ENCODE data around the gene WWOX. TPM values are rescaled to one million over a fixed set of nuclear protein-coding genes. Genes with fewer than 3 reads are reported as not detected.

Gene WWOX
- total and polyA plus RNA-seq, 2 donors (not counting 3 experiments of a cell fraction or from before 2014, with no cell fraction given), result 6.2 to 12.5 TPM

DNA sequence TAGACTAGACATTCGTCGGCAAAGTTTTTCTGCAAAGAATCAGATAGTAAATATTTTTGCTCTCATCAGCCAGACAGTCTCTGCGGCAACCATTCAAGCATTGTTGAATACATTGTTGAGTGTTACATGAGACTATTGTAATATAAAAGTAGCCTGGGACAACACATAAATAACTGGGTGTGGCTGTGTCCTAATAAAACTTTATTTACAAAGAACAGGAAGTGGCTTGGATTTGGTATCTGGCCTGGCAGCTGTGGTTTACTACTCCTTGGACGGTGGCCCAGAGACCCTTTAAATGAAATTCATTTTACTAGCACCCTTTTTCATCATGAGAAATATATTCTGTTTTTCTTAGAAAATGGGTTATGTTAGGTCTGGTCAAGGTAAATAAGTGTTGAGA lies 297.2 kb downstream of the WWOX start:
- intact Hi-C loops (cut with micrococcal nuclease), result no loop called here
- dilution Hi-C loops (cut with MboI; ENCODE audit: extremely low pct_ligation_motif_present, low sequenced_read_pairs), result no loop called here
- Histone ChIP-seq H3K27me3 (ENCODE audit: control insufficient read depth in 2 of 2, insufficient read depth in 2 of 2, low read length in 2 of 2) (no peaks in the 10 kb centered on the region), H4K20me1 (replicated peaks; ENCODE audit: control insufficient read depth, extremely low read depth, insufficient read depth, low read length) (no peaks in the 10 kb centered on the region), H3K4me2 (ENCODE audit: insufficient read depth, low read length) (no peak overlapping the region), H3K4me1 (ENCODE audit: control insufficient read depth, extremely low read depth, insufficient read depth, low read length) (no peaks in the 10 kb centered on the region), H3K9me1 (replicated peaks; ENCODE audit: control insufficient read depth, extremely low read depth, insufficient read depth, low read length) (no peaks in the 10 kb centered on the region), H3K9me3 (replicated peaks; ENCODE audit: control insufficient read depth, insufficient read depth, low read length) (peaks cover 5% of the 10 kb centered on the region), H3K9ac (replicated peaks; ENCODE audit: extremely low read depth, insufficient read depth, low read length) (no peak overlapping the region), H2AFZ (ENCODE audit: low read depth, low read length) (no peak overlapping the region), H3K36me3 (ENCODE audit: control insufficient read depth in 2 of 2, extremely low read depth in 1 of 2, insufficient read depth in 2 of 2, low read length in 2 of 2) (no peaks in the 10 kb centered on the region), H3K27ac (ENCODE audit: insufficient read depth, low read depth, low read length) (no peak overlapping the region), H3K79me2 (ENCODE audit: control insufficient read depth, insufficient read depth, low read length) (no peaks in the 10 kb centered on the region), H3K4me3 (replicated peaks in 1 of 3; ENCODE audit: insufficient read depth in 1 of 3, low read depth in 1 of 3, low read length in 3 of 3) (no peak overlapping the region)
- ChIA-PET POLR2A (no interaction called here), CTCF (no interaction called here)
- DNase-seq (ENCODE audit: low read depth, low spot score), result no peak
- TF ChIP-seq JUN (IDR thresholded peaks at IDR 0.05; ENCODE audit: borderline replicate concordance, insufficient read depth, insufficient read length, low read depth) (no peak), POLR2A (IDR thresholded peaks at IDR 0.05; ENCODE audit: low read depth, low read length) (no peak), CTCF (IDR thresholded peaks at IDR 0.05; ENCODE audit: extremely low read depth in 1 of 2, insufficient read depth in 1 of 2, low read depth in 1 of 2, low read length in 2 of 2) (no peak), EZH2 (IDR thresholded peaks at IDR 0.05; ENCODE audit: borderline replicate concordance, low read depth, low read length, severe bottlenecking) (no peak)
- BruUV-seq (replicated peaks), result no TSS peak
- no peak for FAIRE-seq

DNA sequence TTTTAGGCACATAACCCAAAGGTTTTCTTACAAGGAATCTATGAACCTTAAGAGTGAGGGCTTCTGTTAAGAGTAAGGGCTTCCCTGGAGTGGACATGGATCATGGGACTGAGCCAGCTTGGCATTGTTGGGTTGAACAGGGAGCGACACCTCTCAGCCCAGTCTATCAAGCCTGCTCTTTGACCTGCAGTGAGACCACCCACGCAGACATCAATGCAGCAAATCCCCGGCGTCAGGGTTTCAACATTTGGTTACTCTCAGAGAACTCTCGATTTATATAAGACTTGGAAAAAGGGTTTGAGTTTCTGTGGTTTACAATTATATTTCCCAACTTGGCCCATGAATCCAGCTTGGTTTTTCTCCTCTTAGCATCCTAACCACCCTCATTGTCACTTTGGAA lies 299.9 kb downstream of the WWOX start:
- FAIRE-seq (no peak), DNase-seq (ENCODE audit: low read depth, low spot score) (no peak)
- POLR2A ChIA-PET, result no interaction called here

More for the DNA sequence above, 299.9 kb downstream of the WWOX start:
- Histone ChIP-seq H3K9ac (replicated peaks; ENCODE audit: extremely low read depth, insufficient read depth, low read length) (no peak overlapping the region), H4K20me1 (replicated peaks; ENCODE audit: control insufficient read depth, extremely low read depth, insufficient read depth, low read length) (no peaks in the 10 kb centered on the region), H3K9me3 (replicated peaks; ENCODE audit: control insufficient read depth, insufficient read depth, low read length) (peaks cover 3% of the 10 kb centered on the region), H3K27me3 (ENCODE audit: control insufficient read depth in 2 of 2, insufficient read depth in 2 of 2, low read length in 2 of 2) (no peaks in the 10 kb centered on the region), H2AFZ (ENCODE audit: low read depth, low read length) (no peak overlapping the region), H3K27ac (ENCODE audit: insufficient read depth, low read depth, low read length) (no peak overlapping the region), H3K4me2 (ENCODE audit: insufficient read depth, low read length) (no peak overlapping the region), H3K4me1 (ENCODE audit: control insufficient read depth, extremely low read depth, insufficient read depth, low read length) (no peaks in the 10 kb centered on the region), H3K36me3 (ENCODE audit: control insufficient read depth in 2 of 2, extremely low read depth in 1 of 2, insufficient read depth in 2 of 2, low read length in 2 of 2) (no peaks in the 10 kb centered on the region), H3K79me2 (ENCODE audit: control insufficient read depth, insufficient read depth, low read length) (no peaks in the 10 kb centered on the region), H3K9me1 (replicated peaks; ENCODE audit: control insufficient read depth, extremely low read depth, insufficient read depth, low read length) (no peaks in the 10 kb centered on the region), H3K4me3 (replicated peaks in 1 of 3; ENCODE audit: insufficient read depth in 1 of 3, low read depth in 1 of 3, low read length in 3 of 3) (no peak overlapping the region)
- intact Hi-C loops (cut with micrococcal nuclease), result no loop called here
- dilution Hi-C loops (cut with MboI; ENCODE audit: extremely low pct_ligation_motif_present, low sequenced_read_pairs), result no loop called here
- TF ChIP-seq POLR2AphosphoS5 (IDR thresholded peaks at IDR 0.05; ENCODE audit: insufficient read depth, low read depth, low read length) (no peak), GATA2 (IDR thresholded peaks at IDR 0.05; ENCODE audit: insufficient read depth, insufficient read length, low read depth, low read length) (no peak)
- CTCF ChIA-PET, result no interaction called here
- no TSS peak for BruUV-seq (replicated peaks)
